ENCODE results near the gene CREG1.
A peak's percentile ranks its signal among the peaks of the same experiment; 100 is the strongest.
"Not testable (repeated sequence)": the region's sequence is repeated elsewhere in the genome, so short reads cannot be mapped to it uniquely, and the experiment has no call there.

Gene CREG1

DNA sequence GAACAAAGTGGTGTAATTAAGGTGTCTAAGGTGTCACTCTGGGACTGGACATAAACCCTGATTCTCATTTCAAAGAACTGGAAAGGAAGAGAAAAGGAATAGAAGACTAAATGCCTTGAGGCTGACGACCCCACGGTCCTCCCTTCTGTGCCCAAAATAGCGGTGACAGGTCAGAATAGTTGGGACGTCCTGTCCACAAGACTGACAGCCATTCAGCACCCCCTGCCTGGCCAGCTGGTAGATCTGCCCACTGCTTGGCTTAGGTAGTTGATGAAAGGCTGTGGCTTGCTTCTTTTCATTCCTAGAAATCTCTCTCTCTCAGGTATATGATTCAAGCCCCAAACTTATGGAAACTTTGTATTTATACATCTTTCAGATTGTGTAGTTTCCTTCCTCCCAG, 26.4 kb upstream of the CREG1 start:
- H3K4me3 Mint-ChIP-seq, result no peak overlapping the region
- H3K36me3 Mint-ChIP-seq (ENCODE audit: insufficient read depth), result no peaks in the 10 kb centered on the region
- no peak for DNase-seq
- ATAC-seq (replicated peaks), result no peak
- H3K4me1 Mint-ChIP-seq (ENCODE audit: low read depth in 2 of 2), result no peaks in the 10 kb centered on the region
- no peaks in the 10 kb centered on the region for H3K9me3 Mint-ChIP-seq
- H3K27me3 Mint-ChIP-seq, result peaks cover 10 to 29% of the 10 kb centered on the region in 2 donors
- no peak overlapping the region for H3K27ac Mint-ChIP-seq

DNA sequence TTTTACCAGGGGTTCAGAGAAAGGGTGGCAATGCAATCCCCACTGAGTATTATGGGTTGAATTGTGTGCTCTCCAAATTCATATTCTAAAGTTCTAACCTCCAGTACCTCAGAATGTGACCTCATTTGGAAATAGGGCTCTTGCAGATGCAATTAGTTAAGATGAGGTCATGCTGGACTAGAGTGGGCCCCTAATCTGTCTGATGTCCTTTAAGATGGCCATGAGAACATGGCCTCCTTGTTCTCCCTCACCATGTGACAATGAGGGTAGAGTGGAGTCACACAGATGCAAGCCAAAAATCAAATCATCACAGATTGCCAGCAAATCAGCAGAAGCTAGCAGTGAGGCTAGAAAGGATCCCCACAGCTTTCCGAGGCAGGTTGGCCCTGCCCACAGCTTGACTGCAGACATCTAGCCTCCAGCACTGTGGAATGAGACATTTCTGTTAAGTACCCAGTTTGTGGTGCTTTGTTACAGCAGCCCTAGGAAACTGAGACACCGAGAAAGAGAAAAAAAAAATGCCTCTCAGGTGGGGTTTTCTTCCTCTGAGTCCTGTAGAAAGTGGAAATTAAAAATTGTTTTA, 25.5 kb upstream of the CREG1 start:
- ATAC-seq (replicated peaks) (no peak), DNase-seq (no peak)
- H3K36me3 Mint-ChIP-seq (ENCODE audit: insufficient read depth), result no peaks in the 10 kb centered on the region
- peak overlapping the region in 1 of 2 donors; percentile 3 for H3K27ac Mint-ChIP-seq
- H3K4me1 Mint-ChIP-seq (ENCODE audit: low read depth in 2 of 2), result no peaks in the 10 kb centered on the region
- H3K4me3 Mint-ChIP-seq, result no peak overlapping the region
- H3K9me3 Mint-ChIP-seq, result no peaks in the 10 kb centered on the region
- H3K27me3 Mint-ChIP-seq, result peaks cover 6 to 23% of the 10 kb centered on the region in 2 donors

DNA sequence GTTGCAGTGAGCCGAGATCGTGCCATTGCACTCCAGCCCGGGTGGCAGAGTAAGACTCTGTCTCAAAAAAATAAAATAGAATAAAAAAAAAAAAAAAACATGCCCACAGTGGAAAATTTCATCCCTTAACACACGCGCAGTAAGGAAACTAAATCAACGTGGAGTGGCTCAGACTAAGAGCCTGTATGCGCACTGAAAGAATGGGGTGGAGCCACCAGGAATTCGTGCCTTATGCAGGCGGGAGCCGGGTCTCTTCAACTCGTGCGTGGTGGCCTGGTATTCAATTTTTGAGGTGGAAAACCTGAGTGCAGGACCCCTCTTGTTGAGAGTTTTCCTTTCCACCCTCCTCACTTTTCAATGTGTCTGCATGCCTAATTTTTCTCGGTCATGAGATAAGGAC, 22.1 kb upstream of the CREG1 start:
- H3K9me3 Mint-ChIP-seq, result no peaks in the 10 kb centered on the region
- peaks cover 0 to 17% of the 10 kb centered on the region in 2 donors for H3K27me3 Mint-ChIP-seq
- ATAC-seq (replicated peaks), result no peak
- H3K4me3 Mint-ChIP-seq, result no peak overlapping the region
- no peak overlapping the region for H3K27ac Mint-ChIP-seq
- H3K36me3 Mint-ChIP-seq (ENCODE audit: insufficient read depth), result no peaks in the 10 kb centered on the region
- no peaks in the 10 kb centered on the region for H3K4me1 Mint-ChIP-seq (ENCODE audit: low read depth in 2 of 2)
- no peak for DNase-seq

DNA sequence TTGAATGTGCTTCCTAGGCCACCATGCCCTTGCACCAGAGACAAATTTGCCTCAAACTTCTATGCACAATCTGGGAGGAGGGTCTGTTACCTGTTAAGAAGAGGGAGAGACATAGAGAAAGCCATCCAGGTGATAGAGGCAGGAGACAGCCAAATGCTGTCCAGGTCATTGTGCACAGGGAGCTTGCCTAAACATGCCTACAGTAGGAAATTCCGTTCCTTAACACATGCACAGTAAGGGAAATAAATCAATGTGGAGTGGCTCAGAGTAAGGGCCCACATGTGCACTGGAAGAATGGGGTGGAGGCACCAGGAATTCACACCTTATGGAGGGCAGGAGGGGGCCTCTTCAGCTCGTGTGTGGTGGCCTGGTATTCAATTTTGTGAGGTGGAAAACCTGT, 19.5 kb upstream of the CREG1 start:
- Mint-ChIP-seq H3K9me3 (no peaks in the 10 kb centered on the region), H3K4me1 (ENCODE audit: low read depth in 2 of 2) (no peaks in the 10 kb centered on the region), H3K27ac (no peak overlapping the region), H3K27me3 (peaks cover 0 to 11% of the 10 kb centered on the region in 2 donors), H3K4me3 (no peak overlapping the region), H3K36me3 (ENCODE audit: insufficient read depth) (no peaks in the 10 kb centered on the region)
- no peak for ATAC-seq (replicated peaks)
- no peak for DNase-seq

DNA sequence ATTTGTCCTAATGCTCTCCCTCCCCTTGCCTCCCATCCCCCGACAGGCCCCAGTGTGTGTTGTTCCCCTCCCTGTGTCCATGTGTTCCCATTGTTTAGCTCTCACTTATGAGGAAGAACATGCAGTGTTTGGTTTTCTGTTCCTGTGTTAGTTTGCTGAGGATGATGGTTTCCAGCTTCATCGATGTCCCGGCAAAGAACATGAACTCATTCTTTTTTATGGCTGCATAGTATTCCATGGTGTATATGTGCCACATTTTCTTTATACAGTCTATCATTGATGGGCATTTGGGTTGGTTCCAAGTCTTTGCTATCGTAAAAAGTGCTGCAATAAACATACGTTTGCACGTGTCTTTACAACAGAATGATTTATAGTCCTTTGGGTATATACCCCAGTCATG, 17.1 kb upstream of the CREG1 start:
- not testable (repeated sequence) for H3K27me3 Mint-ChIP-seq; H3K27ac Mint-ChIP-seq; H3K36me3 Mint-ChIP-seq (ENCODE audit: insufficient read depth); DNase-seq; H3K4me3 Mint-ChIP-seq; H3K4me1 Mint-ChIP-seq (ENCODE audit: low read depth in 2 of 2); ATAC-seq (replicated peaks); H3K9me3 Mint-ChIP-seq

DNA sequence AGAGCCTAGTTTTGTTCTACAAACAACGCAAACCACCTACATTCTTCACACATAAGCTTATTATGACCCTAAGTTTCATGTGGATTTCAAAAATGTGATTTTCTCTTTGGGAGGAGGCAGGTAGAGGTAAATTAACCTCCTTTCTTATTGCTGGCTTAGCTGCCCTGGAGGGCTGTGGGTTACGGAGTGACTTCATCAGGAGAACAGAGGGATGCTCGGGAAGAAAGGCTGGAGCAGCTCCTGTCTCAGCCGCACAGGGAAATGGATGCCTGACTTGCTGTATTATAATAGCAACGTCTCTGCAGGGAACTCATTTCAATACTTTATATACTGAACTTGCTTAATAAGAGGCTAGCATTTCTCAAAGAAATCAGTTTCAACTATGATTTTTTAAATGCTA, 14.1 kb upstream of the CREG1 start:
- Mint-ChIP-seq H3K9me3 (no peaks in the 10 kb centered on the region), H3K36me3 (ENCODE audit: insufficient read depth) (no peaks in the 10 kb centered on the region), H3K4me3 (no peak overlapping the region), H3K4me1 (ENCODE audit: low read depth in 2 of 2) (no peaks in the 10 kb centered on the region), H3K27ac (no peak overlapping the region), H3K27me3 (no peaks in the 10 kb centered on the region)
- DNase-seq (no peak), ATAC-seq (replicated peaks) (no peak)

DNA sequence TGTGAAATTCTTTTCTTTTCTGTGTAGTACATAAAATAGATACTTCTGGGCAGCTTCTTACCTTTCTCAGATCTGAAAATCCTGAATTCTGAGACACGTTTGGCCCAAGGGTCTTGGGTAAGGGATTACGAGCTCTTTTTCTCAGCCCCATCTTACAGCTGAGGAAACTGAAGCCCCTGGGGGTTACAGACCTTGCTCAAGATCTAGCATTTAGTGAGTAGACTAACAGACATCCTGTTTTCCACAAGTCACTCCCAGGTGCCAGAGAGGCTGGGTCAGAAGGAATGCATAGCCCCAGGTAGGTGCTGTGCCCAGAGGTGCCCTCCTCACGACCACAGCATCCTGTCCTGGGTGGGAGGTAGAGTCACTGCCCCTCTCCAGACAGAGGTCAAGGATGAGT, 13.2 kb upstream of the CREG1 start:
- no peak for DNase-seq
- ATAC-seq (replicated peaks), result no peak
- Mint-ChIP-seq H3K4me3 (no peak overlapping the region), H3K4me1 (ENCODE audit: low read depth in 2 of 2) (no peaks in the 10 kb centered on the region), H3K27me3 (no peaks in the 10 kb centered on the region), H3K36me3 (ENCODE audit: insufficient read depth) (no peaks in the 10 kb centered on the region), H3K27ac (no peak overlapping the region), H3K9me3 (no peaks in the 10 kb centered on the region)

DNA sequence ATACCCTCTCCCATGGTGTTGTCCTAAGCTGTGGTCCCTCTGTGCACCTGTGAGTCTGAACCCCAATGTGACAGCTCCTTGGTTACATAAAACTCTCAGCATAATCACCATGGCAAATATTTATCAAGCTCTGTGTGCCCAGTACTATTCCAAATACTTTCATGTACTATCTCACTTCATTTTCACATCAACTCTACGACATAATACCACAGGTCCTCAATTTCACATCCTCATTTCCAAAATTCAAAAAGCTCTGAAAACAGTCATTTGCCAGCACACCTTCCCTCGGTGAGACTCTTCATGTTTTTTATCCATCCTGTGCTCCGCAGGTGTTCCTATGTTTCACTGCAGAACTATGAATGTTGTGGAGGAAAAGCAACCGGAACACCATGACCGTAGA, 12.4 kb upstream of the CREG1 start:
- no peak for ATAC-seq (replicated peaks)
- no peaks in the 10 kb centered on the region for H3K36me3 Mint-ChIP-seq (ENCODE audit: insufficient read depth)
- no peaks in the 10 kb centered on the region for H3K4me1 Mint-ChIP-seq (ENCODE audit: low read depth in 2 of 2)

DNA sequence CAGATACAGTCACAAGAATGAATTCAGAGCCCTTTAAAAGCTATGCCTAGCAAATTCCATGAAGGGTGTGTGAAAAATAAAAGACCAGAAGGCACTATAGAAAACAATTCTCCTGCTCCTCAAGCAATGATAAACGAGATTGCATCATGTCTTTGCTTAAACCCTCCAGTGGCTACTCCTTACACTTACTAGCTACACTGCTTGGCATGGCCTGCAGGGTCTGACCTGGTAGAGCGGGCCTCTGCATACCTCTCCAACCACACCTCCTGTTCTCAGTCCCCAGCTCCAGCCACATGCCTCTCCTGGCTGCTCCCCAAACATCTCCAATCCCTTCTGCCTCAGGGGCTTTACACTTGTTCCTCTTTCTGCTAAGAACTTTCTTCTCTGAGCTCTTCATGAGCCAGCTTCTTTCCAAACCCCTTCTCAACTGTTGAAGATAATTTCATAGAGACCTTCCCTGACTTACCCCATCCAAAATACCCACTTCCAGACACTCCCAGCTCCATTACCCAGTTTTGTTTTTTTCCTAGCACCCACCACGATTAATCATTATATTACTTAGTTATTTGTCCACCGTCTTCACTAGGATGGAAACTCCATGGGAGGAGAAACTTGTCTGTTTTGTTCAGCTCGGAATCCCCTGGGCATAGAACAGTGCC, 11.2 kb upstream of the CREG1 start:
- DNase-seq (no peak), ATAC-seq (replicated peaks) (no peak)
- no peak overlapping the region for H3K27ac Mint-ChIP-seq
- H3K9me3 Mint-ChIP-seq, result no peaks in the 10 kb centered on the region
- H3K4me1 Mint-ChIP-seq (ENCODE audit: low read depth in 2 of 2), result no peaks in the 10 kb centered on the region
- H3K27me3 Mint-ChIP-seq, result no peaks in the 10 kb centered on the region
- no peak overlapping the region for H3K4me3 Mint-ChIP-seq
- H3K36me3 Mint-ChIP-seq (ENCODE audit: insufficient read depth), result no peaks in the 10 kb centered on the region

More for the DNA sequence above, 12.4 kb upstream of the CREG1 start:
- H3K4me3 Mint-ChIP-seq, result no peak overlapping the region
- no peaks in the 10 kb centered on the region for H3K9me3 Mint-ChIP-seq
- DNase-seq, result no peak
- no peak overlapping the region for H3K27ac Mint-ChIP-seq
- no peaks in the 10 kb centered on the region for H3K27me3 Mint-ChIP-seq

DNA sequence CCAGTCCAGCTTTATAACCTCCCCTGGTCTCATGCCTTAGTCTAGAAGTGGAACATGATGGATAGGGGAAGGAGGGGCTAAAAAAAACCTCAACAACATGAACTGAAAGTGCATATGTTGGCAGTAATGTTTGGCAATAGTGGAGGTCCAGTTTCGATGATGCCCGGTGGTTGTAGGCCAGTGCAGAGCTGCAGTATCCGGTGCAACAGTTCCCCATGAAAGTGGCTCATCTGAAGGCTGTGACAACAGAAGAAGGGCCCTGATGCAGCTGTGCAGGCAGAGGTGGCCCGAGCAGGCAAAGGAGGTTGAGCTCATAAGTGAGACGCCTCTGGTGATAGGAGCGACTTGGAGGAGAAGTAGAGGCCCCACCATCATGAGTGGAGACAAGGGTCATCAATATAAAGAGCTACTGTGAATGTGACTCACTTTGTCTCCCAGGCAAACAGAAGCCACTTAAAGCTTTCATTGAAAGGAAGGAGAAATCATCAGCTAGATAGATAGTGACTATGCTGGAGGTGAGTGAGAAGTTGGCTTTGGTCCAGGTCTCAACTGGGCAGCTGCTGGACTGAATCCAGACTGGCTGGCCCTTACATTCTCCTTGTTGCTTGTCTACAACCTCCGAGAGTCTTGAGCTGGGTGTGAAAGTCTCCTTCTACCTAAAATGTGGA, 10.2 kb upstream of the CREG1 start:
- H3K27me3 Mint-ChIP-seq, result no peaks in the 10 kb centered on the region
- ATAC-seq (replicated peaks), result no peak
- no peak for DNase-seq
- H3K9me3 Mint-ChIP-seq, result no peaks in the 10 kb centered on the region
- peak overlapping the region in 1 of 2 donors; percentile 47 for H3K27ac Mint-ChIP-seq
- H3K4me3 Mint-ChIP-seq, result no peak overlapping the region
- no peaks in the 10 kb centered on the region for H3K4me1 Mint-ChIP-seq (ENCODE audit: low read depth in 2 of 2)
- no peaks in the 10 kb centered on the region for H3K36me3 Mint-ChIP-seq (ENCODE audit: insufficient read depth)

DNA sequence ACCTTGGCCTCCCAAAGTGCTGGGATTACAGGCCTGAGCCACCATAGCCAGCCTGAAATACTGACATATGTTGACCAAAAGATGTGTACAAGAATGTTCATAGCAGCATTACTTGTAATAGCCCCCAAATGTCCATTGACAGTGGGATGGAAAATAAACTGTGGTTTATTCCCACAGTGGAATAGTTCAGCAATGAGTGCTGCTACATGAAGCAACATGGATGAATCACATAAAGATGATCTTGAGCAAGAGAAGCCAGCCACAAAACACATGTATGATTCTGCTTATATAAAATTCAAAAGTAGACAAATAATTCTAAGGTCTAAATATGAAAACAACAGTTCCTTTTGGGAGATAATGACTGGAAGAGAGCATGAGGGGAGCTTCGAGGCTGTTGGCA, 9.1 kb upstream of the CREG1 start:
- no peak overlapping the region for H3K27ac Mint-ChIP-seq
- H3K36me3 Mint-ChIP-seq (ENCODE audit: insufficient read depth), result no peaks in the 10 kb centered on the region
- H3K27me3 Mint-ChIP-seq, result no peaks in the 10 kb centered on the region
- no peaks in the 10 kb centered on the region for H3K9me3 Mint-ChIP-seq
- no peak for ATAC-seq (replicated peaks)
- DNase-seq, result no peak
- no peaks in the 10 kb centered on the region for H3K4me1 Mint-ChIP-seq (ENCODE audit: low read depth in 2 of 2)
- no peak overlapping the region for H3K4me3 Mint-ChIP-seq

DNA sequence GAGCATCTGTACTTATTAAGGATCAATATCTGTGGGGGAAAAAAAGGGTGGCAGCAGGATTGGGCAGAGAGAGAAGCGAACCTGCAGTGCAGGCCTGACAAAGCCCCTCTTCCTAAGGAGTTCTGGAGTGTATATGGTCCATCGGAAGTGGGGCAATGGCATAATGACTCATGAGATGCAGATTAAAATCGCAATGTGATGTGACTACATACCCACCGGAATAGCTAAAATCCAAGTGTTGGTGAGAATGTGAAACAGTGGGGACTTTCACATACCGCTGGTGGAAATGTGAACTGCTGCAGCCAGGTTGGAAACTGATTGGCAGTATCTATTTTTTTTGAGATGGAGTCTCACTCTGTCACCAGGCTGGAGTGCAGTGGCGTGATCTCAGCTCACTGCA, 8.2 kb upstream of the CREG1 start:
- Mint-ChIP-seq H3K27me3 (no peaks in the 10 kb centered on the region), H3K4me1 (ENCODE audit: low read depth in 2 of 2) (no peaks in the 10 kb centered on the region), H3K27ac (no peak overlapping the region), H3K4me3 (no peak overlapping the region), H3K36me3 (ENCODE audit: insufficient read depth) (no peaks in the 10 kb centered on the region), H3K9me3 (no peaks in the 10 kb centered on the region)
- ATAC-seq (replicated peaks), result no peak
- no peak for DNase-seq

DNA sequence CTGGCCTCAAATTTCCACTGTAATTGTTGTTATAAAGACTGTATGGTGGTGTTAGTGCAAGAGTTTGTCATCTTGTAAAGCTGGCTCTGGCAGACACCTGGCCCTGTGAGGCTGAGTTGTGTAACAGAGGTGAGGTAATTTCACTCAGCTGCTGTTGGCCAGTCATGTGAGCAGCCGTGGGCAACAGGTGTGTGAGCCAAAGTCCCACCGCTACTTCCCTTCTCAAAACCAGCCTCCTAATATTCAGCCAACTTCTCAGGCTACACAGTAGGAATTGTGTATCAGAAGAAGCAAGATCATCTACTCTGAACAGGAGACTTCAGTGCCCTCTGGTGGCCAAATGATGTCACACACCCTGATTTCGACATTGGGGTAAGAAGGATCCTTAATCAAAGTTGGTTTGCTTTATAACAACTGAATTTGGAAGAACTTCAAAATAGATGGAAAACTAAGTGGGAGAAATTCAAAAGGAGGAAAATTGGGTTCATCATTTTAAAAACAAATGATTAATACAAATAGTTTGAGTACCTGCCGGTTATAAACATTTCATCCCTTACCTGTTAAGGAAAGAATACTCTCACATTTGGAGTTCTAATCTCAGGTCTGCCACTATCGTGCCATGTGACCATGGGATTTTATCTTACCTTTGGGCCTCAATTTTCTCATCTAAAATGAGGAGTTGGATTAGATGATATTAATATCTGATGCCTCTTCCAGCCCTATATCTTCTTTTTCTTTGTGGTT, 2.6 kb upstream of the CREG1 start:
- H3K27ac Mint-ChIP-seq, result no peak overlapping the region
- ATAC-seq (replicated peaks) (peak; percentile 21), DNase-seq (peak; percentile 68 to 77 (median 70))
- peaks cover 15 to 24% of the 10 kb centered on the region in 2 donors for H3K4me1 Mint-ChIP-seq (ENCODE audit: low read depth in 2 of 2)
- no peaks in the 10 kb centered on the region for H3K9me3 Mint-ChIP-seq
- no peaks in the 10 kb centered on the region for H3K27me3 Mint-ChIP-seq
- peaks cover 4% of the 10 kb centered on the region for H3K36me3 Mint-ChIP-seq (ENCODE audit: insufficient read depth)
- H3K4me3 Mint-ChIP-seq, result no peak overlapping the region

DNA sequence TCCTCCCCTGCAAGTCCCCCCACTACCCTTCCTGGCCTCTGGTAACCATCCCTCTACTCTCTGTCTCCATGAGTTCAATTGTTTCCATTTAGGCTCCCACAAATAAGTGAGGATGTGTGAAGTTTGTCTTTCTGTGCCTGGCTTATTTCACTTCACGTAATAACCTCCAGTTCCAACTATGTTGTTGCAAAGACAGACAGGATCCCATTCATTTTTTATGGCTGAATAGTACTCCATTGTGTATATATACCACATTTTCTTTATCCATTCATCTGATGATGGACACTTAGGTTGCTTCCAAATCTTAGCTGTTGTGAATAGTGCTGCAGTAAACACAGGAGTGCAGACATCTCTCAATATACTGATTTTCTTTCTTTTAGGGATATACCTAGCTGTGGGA, 1.5 kb upstream of the CREG1 start:
- H3K27ac Mint-ChIP-seq; ATAC-seq (replicated peaks); H3K9me3 Mint-ChIP-seq; DNase-seq; H3K27me3 Mint-ChIP-seq; H3K36me3 Mint-ChIP-seq (ENCODE audit: insufficient read depth): not testable (repeated sequence)
- peak overlapping the region in 1 of 2 donors; percentile 26 for H3K4me3 Mint-ChIP-seq
- peaks cover 18 to 28% of the 10 kb centered on the region in 2 donors for H3K4me1 Mint-ChIP-seq (ENCODE audit: low read depth in 2 of 2)

Measured in effector memory CD8-positive, alpha-beta T cell (primary cell).